Measurements from ENCODE around the gene VPS50.
A peak's percentile ranks its signal among the peaks of the same experiment; 100 is the strongest.
"Not testable (repeated sequence)": the region's sequence is repeated elsewhere in the genome, so short reads cannot be mapped to it uniquely, and the experiment has no call there.

The VPS50 gene

DNA sequence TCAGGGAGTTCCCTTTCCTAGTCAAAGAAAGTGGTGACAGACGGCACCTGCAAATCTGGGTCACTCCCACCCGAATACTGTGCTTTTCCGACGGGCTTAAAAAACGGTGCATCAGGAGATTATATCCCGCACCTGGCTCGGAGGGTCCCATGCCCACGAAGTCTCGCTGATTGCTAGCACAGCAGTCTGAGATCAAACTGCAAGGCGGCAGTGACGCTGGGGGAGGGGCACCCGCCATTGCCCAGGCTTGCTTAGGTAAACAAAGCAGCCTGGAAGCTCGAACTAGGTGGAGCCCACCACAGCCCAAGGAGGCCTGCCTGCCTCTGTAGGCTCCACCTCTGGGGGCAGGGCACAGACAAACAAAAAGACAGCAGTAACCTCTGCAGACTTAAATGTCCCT, 110.0 kb downstream of the VPS50 start:
- peaks cover 25% of the 10 kb centered on the region for H3K36me3 Mint-ChIP-seq
- not testable (repeated sequence) for H3K4me1 Mint-ChIP-seq (ENCODE audit: low read depth); H3K27me3 Mint-ChIP-seq; H3K9me3 Mint-ChIP-seq (ENCODE audit: low read depth); H3K27ac Mint-ChIP-seq; H3K4me3 Mint-ChIP-seq

DNA sequence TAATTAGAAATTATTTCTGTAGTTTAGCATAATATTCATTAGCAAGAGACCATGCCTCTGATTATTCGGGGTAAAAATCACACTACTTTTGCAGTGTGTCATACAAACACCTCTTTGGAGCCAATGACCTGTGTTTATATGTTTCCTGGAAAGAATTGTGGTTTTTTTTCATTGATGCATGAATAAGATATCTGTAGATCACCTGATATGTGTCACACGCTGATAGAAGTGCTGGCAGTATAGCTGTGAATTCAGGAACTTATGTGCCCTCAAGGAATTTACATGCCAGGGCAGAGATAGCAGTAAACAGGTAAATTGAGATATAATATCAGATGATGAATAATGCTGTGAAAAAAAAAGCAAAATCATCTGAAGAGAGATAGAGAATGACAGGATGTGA, 118.2 kb downstream of the VPS50 start:
- Mint-ChIP-seq H3K4me3 (no peak overlapping the region), H3K27ac (peak overlapping the region; percentile 18), H3K36me3 (peaks cover 13% of the 10 kb centered on the region), H3K9me3 (ENCODE audit: low read depth) (no peaks in the 10 kb centered on the region), H3K4me1 (ENCODE audit: low read depth) (no peaks in the 10 kb centered on the region), H3K27me3 (no peaks in the 10 kb centered on the region)

DNA sequence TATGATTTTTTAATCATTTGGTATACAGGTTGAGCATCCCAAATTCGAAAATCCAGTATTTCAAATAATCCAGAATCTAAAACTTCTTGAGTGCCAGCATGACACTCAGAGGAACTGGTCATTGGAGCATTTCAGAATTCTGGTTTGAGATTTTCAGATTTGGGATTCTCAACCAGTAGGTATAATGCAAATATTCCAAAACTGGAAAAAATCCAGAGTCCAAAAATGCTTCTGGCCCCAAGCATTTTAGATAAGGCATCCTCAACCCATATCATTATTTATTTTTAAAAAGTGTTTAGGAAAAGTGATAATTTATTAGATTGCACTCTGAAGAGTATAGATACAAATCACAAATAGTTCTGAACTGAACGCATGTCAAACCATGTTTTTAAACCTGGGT, 120.7 kb downstream of the VPS50 start:
- no peak overlapping the region for H3K27ac Mint-ChIP-seq
- H3K36me3 Mint-ChIP-seq, result peaks cover 12% of the 10 kb centered on the region
- no peaks in the 10 kb centered on the region for H3K9me3 Mint-ChIP-seq (ENCODE audit: low read depth)
- no peak overlapping the region for H3K4me3 Mint-ChIP-seq
- H3K4me1 Mint-ChIP-seq (ENCODE audit: low read depth), result no peaks in the 10 kb centered on the region
- no peaks in the 10 kb centered on the region for H3K27me3 Mint-ChIP-seq

DNA sequence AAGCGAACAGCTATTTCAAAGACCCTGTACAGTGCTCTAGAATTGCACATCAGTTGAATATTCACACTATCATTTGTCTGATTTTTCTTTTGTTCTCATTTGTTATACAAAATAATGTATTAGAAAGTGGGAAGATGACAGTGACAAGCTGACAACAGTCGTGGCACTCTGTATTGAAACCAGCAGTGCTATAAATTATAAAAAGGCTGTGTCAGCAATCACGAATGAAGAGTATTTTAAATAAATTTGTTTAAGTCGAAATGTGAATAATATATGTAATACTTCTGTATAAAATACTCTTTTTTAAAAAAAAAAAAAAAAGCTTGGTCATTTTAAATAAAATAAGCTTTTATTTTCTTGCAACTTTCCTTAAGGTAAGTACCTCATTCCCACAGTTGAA, 122.6 kb downstream of the VPS50 start:
- H3K4me1 Mint-ChIP-seq (ENCODE audit: low read depth), result no peaks in the 10 kb centered on the region
- peaks cover 13% of the 10 kb centered on the region for H3K36me3 Mint-ChIP-seq
- H3K27me3 Mint-ChIP-seq, result no peaks in the 10 kb centered on the region
- no peak overlapping the region for H3K4me3 Mint-ChIP-seq
- H3K27ac Mint-ChIP-seq, result no peak overlapping the region
- no peaks in the 10 kb centered on the region for H3K9me3 Mint-ChIP-seq (ENCODE audit: low read depth)

DNA sequence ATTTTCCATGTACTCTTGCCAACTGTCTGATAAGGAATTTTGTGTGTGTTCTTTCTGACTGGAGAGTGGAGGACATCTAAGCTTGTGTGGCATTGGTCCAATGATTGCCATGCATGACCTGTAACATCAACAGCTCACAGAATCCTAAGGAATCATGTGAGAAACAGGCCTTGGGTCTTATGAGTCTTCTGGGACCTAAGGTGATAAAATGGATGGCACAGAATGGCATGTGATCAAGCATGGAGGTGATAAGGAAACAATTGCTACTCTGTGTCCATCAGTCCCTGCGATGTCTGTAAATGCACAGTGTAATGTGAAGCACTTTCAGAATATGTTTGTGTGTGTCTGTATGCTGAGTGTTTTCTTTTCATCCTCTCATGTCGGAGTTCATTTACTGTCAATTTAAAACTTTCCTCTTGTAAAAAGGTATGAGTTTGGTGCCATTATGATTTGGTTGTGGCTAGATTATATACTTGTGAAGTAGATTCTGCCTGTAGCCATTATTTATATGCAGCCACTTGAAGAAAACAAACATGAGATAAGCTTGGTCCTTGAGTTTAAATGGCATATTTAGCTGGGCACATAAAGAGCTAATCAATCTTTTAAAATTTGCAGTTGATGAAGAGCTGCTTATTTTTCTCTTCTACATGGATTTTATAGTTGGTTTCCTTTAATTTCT, 127.5 kb downstream of the VPS50 start:
- Mint-ChIP-seq H3K9me3 (ENCODE audit: low read depth) (no peaks in the 10 kb centered on the region), H3K27ac (no peak overlapping the region), H3K4me3 (no peak overlapping the region), H3K27me3 (no peaks in the 10 kb centered on the region), H3K4me1 (ENCODE audit: low read depth) (no peaks in the 10 kb centered on the region), H3K36me3 (peaks cover 9% of the 10 kb centered on the region)

DNA sequence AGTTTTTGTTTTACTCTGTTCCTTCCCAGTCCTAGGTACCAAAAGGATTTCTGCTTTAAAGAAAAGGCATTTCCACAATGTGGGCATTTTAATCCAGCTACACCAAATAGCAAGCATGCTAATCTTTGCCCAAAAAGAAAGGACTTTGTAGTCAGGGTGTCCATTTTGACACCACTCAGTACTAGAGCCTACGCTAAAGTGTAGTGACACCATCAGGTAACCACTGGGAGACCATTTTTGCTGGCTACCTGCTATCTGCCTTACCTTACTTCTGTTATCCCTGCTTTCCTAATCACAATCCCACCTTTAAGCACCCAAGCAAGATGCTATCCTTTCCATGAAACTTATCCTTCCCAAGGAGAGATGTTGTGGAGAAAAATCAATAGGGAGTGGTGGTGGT, 129.7 kb downstream of the VPS50 start:
- H3K9me3 Mint-ChIP-seq (ENCODE audit: low read depth), result no peaks in the 10 kb centered on the region
- peaks cover 9% of the 10 kb centered on the region for H3K36me3 Mint-ChIP-seq
- no peaks in the 10 kb centered on the region for H3K27me3 Mint-ChIP-seq
- H3K27ac Mint-ChIP-seq, result no peak overlapping the region
- no peaks in the 10 kb centered on the region for H3K4me1 Mint-ChIP-seq (ENCODE audit: low read depth)
- H3K4me3 Mint-ChIP-seq, result no peak overlapping the region

DNA sequence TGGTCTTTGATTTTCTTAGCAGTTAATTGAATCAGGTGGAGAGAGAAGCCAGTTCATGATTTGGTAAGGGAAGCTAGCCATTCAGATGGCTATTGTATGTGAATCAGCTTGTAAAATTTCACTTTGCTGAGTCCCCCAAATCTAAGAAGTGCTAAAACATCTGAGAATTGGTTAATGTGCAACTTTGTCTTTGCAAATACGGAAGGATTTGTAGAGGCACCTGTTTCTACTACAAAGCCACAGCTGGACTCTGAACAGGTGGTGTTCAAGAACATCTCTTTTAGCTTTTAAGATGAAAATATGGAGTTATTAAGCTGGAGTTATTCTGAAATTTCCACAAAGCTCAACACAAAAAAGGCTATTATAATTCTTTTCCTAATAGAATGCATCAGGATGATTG, 132.6 kb downstream of the VPS50 start:
- no peak overlapping the region for H3K27ac Mint-ChIP-seq
- H3K4me1 Mint-ChIP-seq (ENCODE audit: low read depth), result no peaks in the 10 kb centered on the region
- no peaks in the 10 kb centered on the region for H3K36me3 Mint-ChIP-seq
- H3K4me3 Mint-ChIP-seq, result no peak overlapping the region
- peaks cover 4% of the 10 kb centered on the region for H3K9me3 Mint-ChIP-seq (ENCODE audit: low read depth)
- peaks cover 5% of the 10 kb centered on the region for H3K27me3 Mint-ChIP-seq

DNA sequence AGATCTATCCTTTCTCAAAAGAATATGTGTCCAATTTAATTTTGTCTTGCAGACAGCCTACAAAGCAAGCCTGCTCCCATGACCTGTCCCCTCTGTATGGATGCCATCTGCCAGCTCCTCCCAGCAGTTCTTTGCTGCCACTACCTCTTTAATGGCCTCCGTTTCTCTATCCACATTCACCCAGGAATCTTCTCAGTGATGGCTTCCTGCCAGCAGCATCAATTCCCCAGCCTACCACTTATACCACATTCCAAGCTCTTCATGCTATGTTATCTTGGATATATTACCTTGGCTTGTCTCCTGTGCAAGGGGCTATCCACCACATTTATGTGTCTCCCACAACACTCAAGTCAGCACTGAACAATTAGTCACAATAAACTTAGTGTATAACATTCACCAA, 133.2 kb downstream of the VPS50 start:
- Mint-ChIP-seq H3K36me3 (no peaks in the 10 kb centered on the region), H3K27me3 (peaks cover 5% of the 10 kb centered on the region), H3K4me3 (no peak overlapping the region), H3K9me3 (ENCODE audit: low read depth) (peaks cover 4% of the 10 kb centered on the region), H3K4me1 (ENCODE audit: low read depth) (no peaks in the 10 kb centered on the region), H3K27ac (no peak overlapping the region)

DNA sequence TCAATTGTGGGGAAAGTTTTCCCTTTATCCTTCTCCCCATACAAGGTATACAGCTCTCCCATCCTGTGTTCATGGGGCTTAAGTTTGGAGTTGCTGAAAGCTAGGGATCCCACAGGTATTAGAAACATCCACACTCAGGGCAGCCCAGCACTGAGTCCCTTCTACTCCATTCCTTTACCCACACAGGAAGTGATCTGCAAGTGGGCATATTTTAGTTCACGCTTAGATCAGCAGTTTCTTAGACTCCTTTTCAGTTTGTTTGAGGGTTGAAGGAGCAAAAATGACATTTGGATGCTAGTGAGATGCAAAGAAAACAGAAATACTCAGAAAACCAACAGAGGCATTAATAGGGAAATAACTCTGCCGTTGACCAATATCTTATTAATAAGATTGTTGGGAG, 134.7 kb downstream of the VPS50 start:
- Mint-ChIP-seq H3K27me3 (peaks cover 5% of the 10 kb centered on the region), H3K9me3 (ENCODE audit: low read depth) (peaks cover 4% of the 10 kb centered on the region), H3K4me1 (ENCODE audit: low read depth) (no peaks in the 10 kb centered on the region), H3K27ac (no peak overlapping the region), H3K36me3 (no peaks in the 10 kb centered on the region), H3K4me3 (no peak overlapping the region)

DNA sequence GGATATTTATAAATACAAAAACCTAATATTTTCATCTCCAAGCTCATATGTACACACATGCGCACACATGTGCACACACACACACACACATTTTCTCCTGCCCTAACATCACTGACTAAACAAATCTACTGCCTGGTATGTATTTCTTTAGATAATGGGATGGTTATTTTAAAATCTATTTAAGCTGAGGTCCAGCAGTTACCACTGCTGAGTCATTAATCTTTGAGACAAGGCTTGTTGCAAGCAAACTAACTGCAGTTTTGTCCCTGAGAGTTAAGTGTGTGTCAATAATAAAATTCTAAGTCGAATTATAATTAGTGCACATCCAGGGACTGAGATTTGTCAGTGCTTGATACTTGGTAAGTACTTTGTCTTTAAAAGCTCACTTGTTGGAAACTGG, 135.1 kb downstream of the VPS50 start:
- Mint-ChIP-seq H3K9me3 (ENCODE audit: low read depth) (peaks cover 4% of the 10 kb centered on the region), H3K4me3 (no peak overlapping the region), H3K36me3 (no peaks in the 10 kb centered on the region), H3K27me3 (peaks cover 5% of the 10 kb centered on the region), H3K4me1 (ENCODE audit: low read depth) (no peaks in the 10 kb centered on the region), H3K27ac (no peak overlapping the region)

DNA sequence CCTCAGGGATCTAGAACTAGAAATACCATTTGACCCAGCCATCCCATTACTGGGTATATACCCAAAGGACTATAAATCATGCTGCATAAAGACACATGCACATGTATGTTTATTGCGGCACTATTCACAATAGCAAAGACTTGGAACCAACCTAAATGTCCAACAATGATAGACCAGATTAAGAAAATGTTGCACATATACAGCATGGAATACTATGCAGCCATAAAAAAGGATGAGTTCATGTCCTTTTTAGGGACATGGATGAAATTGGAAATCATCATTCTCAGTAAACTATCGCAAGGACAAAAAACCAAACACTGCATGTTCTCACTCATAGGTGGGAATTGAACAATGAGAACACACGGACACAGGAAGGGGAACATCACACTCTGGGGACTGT, 138.8 kb downstream of the VPS50 start:
- H3K9me3 Mint-ChIP-seq (ENCODE audit: low read depth); H3K27me3 Mint-ChIP-seq; H3K27ac Mint-ChIP-seq; H3K4me3 Mint-ChIP-seq; H3K4me1 Mint-ChIP-seq (ENCODE audit: low read depth); H3K36me3 Mint-ChIP-seq: not testable (repeated sequence)

DNA sequence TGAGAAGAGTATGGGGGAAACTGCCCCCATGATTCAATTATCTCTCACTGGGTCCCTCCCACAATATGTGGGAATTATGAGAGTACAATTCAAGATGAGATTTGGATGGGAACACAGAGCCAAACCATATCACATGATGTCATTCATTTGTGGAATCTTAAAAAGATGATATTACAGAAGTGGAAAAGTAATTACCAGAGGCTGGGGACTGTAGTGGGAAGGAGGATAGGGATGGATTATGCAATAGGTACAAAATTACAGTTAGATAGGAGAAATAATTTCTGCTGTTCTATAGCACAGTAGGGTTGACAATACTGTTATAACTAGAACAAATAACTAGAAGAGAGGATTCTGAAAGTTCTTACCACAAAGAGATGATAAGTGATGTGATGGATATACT, 141.4 kb downstream of the VPS50 start:
- Mint-ChIP-seq H3K4me1 (ENCODE audit: low read depth) (peaks cover 4% of the 10 kb centered on the region), H3K36me3 (no peaks in the 10 kb centered on the region), H3K4me3 (no peak overlapping the region), H3K27ac (no peak overlapping the region), H3K9me3 (ENCODE audit: low read depth) (peaks cover 4% of the 10 kb centered on the region), H3K27me3 (peaks cover 5% of the 10 kb centered on the region)

DNA sequence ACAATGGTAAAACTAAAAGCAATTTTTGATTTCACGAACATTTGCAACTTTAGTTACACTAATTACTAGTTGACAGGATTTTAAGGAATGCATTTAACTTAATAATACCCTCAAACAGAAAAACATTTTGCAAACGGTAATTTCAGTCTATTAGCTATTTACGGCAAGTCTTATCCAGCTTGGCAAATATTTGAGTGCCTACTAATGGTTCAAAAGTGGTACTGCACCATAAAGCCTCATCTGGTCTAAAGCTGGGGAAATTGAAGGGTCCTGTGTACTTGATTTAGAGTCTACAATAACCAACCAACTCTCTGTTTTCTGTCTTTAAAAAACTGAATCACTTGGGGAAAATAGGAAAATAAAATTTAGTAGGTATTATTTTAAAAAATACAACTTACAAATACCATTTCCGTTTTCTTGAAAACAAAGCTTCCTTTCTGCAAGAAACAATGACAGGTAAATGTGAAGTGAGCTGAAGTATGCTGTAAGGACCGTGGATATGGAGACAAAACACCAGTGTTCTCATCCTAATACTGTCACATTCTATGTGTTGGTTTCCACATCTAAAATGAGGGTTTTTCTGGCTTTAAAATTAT, 142.3 kb downstream of the VPS50 start:
- H3K27ac Mint-ChIP-seq, result no peak overlapping the region
- no peaks in the 10 kb centered on the region for H3K36me3 Mint-ChIP-seq
- no peak overlapping the region for H3K4me3 Mint-ChIP-seq
- H3K9me3 Mint-ChIP-seq (ENCODE audit: low read depth), result no peaks in the 10 kb centered on the region
- H3K4me1 Mint-ChIP-seq (ENCODE audit: low read depth), result peaks cover 4% of the 10 kb centered on the region
- peaks cover 2% of the 10 kb centered on the region for H3K27me3 Mint-ChIP-seq

DNA sequence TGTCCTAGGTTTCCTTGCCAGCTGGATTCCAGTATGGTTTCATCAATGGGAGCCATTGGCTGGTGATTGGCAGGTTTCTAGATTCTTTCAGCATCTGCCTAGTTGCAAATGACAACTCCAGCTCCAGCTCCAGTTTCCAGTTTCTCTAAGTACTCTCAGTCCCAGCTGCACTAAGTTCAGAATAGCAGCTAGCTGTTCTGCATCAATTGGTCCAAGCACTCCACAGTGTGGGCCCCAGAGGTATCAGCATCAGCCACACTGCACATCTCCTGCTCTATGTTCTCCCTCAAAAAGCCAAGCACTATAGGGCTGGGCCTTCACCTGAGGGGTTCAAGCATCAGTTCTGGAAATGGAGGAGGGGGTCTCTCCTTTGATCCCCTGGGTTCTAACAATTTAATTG, 143.4 kb downstream of the VPS50 start:
- Mint-ChIP-seq H3K36me3 (no peaks in the 10 kb centered on the region), H3K9me3 (ENCODE audit: low read depth) (no peaks in the 10 kb centered on the region), H3K4me1 (ENCODE audit: low read depth) (peaks cover 4% of the 10 kb centered on the region), H3K27me3 (peaks cover 4% of the 10 kb centered on the region), H3K4me3 (no peak overlapping the region), H3K27ac (no peak overlapping the region)

DNA sequence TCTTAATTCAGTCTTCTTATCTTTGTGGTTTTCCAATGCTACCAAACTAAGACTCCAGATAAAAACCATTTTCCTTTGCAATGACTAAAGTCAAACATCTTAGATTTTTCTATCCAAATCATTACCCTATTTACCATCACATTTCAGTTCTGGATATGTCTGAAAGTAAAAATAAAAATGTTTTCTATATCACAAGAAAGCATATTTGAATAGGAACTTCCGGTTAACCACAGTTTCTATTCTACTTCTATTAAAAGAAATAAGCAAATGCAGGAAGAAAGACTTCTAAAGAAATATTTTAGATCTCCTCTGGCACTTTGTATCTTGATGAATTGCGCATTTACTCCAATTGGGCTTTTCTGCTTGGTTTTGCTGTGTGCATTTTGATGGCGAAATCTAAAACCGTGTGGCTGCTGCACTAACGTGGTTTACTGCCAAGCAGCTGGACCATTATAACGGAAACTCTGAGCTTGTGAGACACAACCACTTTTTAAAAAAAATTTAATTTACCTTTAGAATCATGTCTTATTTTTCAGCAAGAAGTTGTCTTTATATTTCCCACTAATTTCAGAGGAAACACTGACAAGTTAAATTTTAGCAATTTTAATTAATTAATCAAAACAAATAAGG, 146.1 kb downstream of the VPS50 start:
- Mint-ChIP-seq H3K9me3 (ENCODE audit: low read depth) (no peaks in the 10 kb centered on the region), H3K4me1 (ENCODE audit: low read depth) (peaks cover 4% of the 10 kb centered on the region), H3K27ac (no peak overlapping the region), H3K36me3 (no peaks in the 10 kb centered on the region), H3K27me3 (peaks cover 3% of the 10 kb centered on the region), H3K4me3 (no peak overlapping the region)

DNA sequence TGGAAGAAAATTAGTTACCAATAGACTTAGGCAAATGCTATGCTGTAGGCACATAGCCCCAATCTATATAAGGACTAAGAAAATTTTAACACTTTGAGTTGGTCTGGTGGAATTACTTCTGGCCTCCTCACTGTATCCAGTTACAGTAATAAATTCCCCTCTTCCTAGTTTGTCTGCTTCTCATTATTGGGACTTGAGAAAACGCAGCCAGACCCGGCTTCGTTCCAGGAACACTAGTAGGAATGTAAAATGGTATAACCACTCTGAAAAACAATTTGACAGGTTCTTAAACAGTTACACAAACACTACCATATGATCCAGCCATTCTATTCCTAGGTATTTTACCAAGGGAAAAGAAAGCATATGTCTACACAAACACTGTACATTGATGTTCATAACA, 150.2 kb downstream of the VPS50 start:
- Mint-ChIP-seq H3K27ac (no peak overlapping the region), H3K9me3 (ENCODE audit: low read depth) (no peaks in the 10 kb centered on the region), H3K27me3 (peaks cover 5% of the 10 kb centered on the region)

More for the DNA sequence above, 150.2 kb downstream of the VPS50 start:
- Mint-ChIP-seq H3K36me3 (no peaks in the 10 kb centered on the region), H3K4me1 (ENCODE audit: low read depth) (peaks cover 2% of the 10 kb centered on the region), H3K4me3 (no peak overlapping the region)

Data from activated naive CD8-positive, alpha-beta T cell (primary cell).